Lower leg skin (tissue), 4 donors: ENCODE data around the gene ADGRG7. TPM values are rescaled to one million over a fixed set of nuclear protein-coding genes. Genes with fewer than 3 reads are reported as not detected.

ENCODE experiments used
- DNase-seq, 2 donors: peaks; one replicate each; pipeline ENCODE4 v3.0.0-alpha.2; 2019; ENCODE audit warnings: low spot score in 2 of 2
- H3K4me3 ChIP-seq: fragments of 200-600 bp; sonication (generic); 2 replicates; pipeline ENCODE4 v1.5.1; 2017; ENCODE audit warnings: mild to moderate bottlenecking, low read depth; ENCODE audit not compliant: poor library complexity, severe bottlenecking
- POLR2A ChIP-seq, 2 donors: fragments of 450-650 bp; IDR thresholded peaks; one replicate each; pipeline ENCODE4 v1.6.1; 2016 to 2017; ENCODE audit warnings: antibody characterized with exemption in 2 of 2, mild to moderate bottlenecking in 1 of 2, moderate library complexity in 1 of 2
- WGBS, 2 donors: methylation state at CpG; one replicate each; pipeline ENCODE4 v1.1.5; 2018; 5-methylcytosine and 5-hydroxymethylcytosine counted together
- intact Hi-C: fragments of 100-400 bp; cut with DNase I; formaldehyde crosslinking; loops from one replicate; pipeline ENCODE4 v1.15.0; 2023; ENCODE audit warnings: low total_unique reads
- total RNA-seq, 4 donors: library from RNA; depleted of rRNA; stranded (reverse); fragments of >200 nt; gene quantifications; one replicate each; pipeline ENCODE4 v1.1.0, GENCODE V29; 2016
- TF ChIP-seq, protein P1 (sequence below), 3 donors: fragments of 450-650 bp; IDR thresholded peaks; one replicate each; pipeline ENCODE4 v1.5.1; 2016; ENCODE audit warnings: antibody characterized with exemption in 3 of 3, mild to moderate bottlenecking in 3 of 3, moderate library complexity in 2 of 3

ADGRG7 gene, protein sequence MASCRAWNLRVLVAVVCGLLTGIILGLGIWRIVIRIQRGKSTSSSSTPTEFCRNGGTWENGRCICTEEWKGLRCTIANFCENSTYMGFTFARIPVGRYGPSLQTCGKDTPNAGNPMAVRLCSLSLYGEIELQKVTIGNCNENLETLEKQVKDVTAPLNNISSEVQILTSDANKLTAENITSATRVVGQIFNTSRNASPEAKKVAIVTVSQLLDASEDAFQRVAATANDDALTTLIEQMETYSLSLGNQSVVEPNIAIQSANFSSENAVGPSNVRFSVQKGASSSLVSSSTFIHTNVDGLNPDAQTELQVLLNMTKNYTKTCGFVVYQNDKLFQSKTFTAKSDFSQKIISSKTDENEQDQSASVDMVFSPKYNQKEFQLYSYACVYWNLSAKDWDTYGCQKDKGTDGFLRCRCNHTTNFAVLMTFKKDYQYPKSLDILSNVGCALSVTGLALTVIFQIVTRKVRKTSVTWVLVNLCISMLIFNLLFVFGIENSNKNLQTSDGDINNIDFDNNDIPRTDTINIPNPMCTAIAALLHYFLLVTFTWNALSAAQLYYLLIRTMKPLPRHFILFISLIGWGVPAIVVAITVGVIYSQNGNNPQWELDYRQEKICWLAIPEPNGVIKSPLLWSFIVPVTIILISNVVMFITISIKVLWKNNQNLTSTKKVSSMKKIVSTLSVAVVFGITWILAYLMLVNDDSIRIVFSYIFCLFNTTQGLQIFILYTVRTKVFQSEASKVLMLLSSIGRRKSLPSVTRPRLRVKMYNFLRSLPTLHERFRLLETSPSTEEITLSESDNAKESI
- not detected for total RNA-seq

DNA sequence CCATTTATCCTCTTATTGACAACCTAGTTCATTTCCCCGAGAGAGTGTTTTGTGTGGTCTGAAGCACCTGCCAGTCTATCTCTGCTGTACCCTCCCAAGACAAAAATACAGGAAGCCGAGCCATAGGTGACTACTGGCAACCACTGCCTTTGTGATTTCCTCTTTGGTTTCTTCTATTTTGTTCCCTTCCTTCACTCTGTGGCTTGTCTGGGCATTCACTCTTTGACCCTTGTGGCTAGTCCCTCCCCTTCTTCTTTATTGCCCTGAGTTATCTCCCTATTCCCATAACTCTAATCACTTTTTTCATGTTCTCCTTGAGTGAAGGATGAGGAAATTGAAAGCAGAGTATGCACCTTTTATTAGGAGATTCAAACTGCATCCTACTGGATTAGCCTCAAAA is at the start of gene ADGRG7:
Gene ADGRG7 (plus strand): TSS at position 297 of the 400 bp plus-strand sequence. CDS start 256 bp downstream, outside the sequence.
- intact Hi-C loops: no loop called here
- no peak within 1 kb of the TSS for H3K4me3 ChIP-seq
- WGBS, 2 donors: 79 to 90% methylated on average over 2 of the region's 2 CpGs
- TF ChIP-seq POLR2A (IDR thresholded peaks at IDR 0.05): no peak
- TF ChIP-seq, protein P1, sequence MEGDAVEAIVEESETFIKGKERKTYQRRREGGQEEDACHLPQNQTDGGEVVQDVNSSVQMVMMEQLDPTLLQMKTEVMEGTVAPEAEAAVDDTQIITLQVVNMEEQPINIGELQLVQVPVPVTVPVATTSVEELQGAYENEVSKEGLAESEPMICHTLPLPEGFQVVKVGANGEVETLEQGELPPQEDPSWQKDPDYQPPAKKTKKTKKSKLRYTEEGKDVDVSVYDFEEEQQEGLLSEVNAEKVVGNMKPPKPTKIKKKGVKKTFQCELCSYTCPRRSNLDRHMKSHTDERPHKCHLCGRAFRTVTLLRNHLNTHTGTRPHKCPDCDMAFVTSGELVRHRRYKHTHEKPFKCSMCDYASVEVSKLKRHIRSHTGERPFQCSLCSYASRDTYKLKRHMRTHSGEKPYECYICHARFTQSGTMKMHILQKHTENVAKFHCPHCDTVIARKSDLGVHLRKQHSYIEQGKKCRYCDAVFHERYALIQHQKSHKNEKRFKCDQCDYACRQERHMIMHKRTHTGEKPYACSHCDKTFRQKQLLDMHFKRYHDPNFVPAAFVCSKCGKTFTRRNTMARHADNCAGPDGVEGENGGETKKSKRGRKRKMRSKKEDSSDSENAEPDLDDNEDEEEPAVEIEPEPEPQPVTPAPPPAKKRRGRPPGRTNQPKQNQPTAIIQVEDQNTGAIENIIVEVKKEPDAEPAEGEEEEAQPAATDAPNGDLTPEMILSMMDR (IDR thresholded peaks at IDR 0.05): no peak
- no peak for DNase-seq

DNA sequence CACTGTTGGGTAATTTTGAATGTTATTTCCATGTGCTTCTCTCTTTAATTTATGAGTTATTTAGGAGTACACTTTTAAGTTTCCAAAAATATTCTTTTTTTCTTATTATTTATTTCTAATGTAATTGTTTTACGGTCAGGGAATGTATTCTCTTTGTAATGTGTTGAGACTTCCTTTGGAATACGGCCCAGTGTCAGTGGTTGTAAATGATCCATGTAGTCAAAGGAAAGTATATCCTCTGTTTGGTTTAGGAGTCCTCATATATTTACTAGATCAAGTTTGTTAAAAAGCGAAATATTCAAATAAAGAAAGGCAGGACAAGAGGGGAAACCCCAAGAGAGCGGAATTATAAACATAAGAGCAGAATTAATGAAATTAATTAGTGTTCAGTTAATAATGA is 49.0 kb upstream of the ADGRG7 start:
- intact Hi-C loops: no loop called here
- WGBS, 2 donors: 75 to 78% methylated on average over 4 of the region's 4 CpGs
- DNase-seq: no peak
- H3K4me3 ChIP-seq: no peak overlapping the region
- TF ChIP-seq POLR2A (IDR thresholded peaks at IDR 0.05): no peak
- TF ChIP-seq, protein P1 (IDR thresholded peaks at IDR 0.05): no peak

DNA sequence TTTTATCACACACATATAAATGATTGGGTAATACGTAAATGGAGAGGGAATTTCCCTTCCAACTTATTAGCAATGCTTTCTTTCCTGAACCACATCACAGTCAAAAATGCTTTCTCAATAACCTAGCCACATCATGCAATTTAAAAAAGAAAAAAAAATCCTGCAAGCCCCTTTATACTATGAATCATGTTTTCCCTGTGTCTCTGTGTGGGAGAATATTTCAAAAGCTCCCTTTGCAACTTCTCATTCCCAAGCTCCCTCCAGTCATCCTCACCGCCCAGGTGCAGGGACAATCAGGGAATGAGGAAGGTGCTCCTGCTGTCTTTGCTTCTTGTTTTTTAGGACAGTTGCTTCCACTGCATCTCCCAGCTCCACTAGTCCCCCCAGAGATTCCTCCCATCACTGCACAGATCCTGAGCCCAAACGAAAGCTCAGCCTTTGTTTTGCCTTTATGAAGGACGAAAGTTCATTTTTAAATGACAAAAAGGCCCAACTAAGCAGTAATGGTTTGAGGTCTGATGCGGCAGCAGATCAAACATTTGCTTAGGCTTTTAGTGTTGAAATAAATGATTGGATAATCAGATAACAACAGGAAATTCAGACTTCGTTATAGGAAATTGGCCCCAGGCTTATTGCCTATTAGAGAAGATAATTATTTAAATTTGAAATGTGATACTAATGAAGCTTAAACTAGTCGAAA is 47.8 kb upstream of the ADGRG7 start:
- WGBS, 2 donors: 34 to 36% methylated on average over 7 of the region's 7 CpGs
- H3K4me3 ChIP-seq: no peak overlapping the region
- TF ChIP-seq, protein P1 (IDR thresholded peaks at IDR 0.05): no peak
- TF ChIP-seq POLR2A (IDR thresholded peaks at IDR 0.05): no peak
- intact Hi-C loops: no loop called here
- DNase-seq: no peak

DNA sequence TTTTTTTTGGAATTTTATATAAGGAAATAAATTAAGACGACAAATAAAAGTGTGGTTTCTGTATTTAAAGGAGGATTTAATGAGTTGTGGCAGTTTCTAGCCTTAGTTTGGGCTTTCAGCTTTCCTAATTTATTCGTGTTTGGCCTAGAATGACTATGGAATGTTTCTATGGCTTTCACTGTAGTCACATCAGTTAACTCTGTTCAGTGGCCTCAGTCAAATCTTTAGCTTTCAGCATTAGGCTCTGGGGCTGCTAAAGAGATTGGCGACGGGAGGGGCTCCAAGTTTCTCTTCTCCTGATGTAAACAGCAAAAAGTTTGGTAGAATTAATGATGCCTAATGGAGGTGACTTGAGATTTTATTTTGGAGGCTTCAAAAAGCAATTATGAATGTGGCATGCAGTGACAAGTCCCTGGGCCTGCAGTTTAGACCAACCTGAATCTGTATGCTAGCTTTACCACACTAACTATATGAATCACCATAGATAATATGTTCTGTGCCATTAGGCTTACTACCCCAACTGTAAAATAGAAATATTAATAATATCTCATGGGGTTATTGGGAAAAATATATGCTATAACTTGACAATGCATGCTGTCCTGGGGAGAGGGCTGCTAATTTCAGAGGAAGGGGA is 47.1 kb upstream of the ADGRG7 start:
- DNase-seq: no peak
- WGBS, 2 donors: 39 to 43% methylated on average over 4 of the region's 4 CpGs
- no peak for TF ChIP-seq POLR2A (IDR thresholded peaks at IDR 0.05)
- intact Hi-C loops: no loop called here
- no peak overlapping the region for H3K4me3 ChIP-seq

DNA sequence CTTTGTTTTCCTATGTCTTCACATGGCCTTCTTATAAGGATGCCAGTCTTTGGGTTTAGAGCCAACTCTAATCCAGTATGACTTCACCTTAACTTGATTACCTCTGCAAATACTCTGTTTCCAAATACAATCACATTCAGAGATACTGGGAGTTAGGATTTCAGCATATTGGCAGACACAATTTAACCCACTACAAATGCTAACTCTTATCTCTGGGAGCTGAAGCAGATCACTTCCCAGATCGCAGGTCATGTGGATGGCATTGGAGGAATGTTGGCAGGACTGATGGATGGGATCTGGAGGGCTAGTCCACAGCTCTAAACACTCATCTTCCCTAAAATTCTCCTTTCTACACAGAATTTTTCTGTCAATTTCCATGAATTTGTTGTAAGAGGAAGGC is 46.2 kb upstream of the ADGRG7 start:
- 75 to 85% methylated on average over 1 of the region's 1 CpG for WGBS, 2 donors
- intact Hi-C loops: no loop called here
- no peak for DNase-seq
- H3K4me3 ChIP-seq: no peak overlapping the region
- no peak for TF ChIP-seq POLR2A (IDR thresholded peaks at IDR 0.05)
- TF ChIP-seq, protein P1 (IDR thresholded peaks at IDR 0.05): no peak
